Smooth muscle cell of the coronary artery (primary cell): ENCODE results near the gene DMXL1. TPM values are rescaled to one million over a fixed set of nuclear protein-coding genes. Genes with fewer than 3 reads are reported as not detected.

Experiments
- total RNA-seq: library from RNA; depleted of rRNA; stranded (reverse); fragments of >200 nt; gene quantifications from 2 replicates; pipeline ENCODE4 v1.2.3, GENCODE V29; 2014; ENCODE audit warnings: low replicate concordance

DMXL1 gene
- 19.4 and 24.1 TPM in 2 replicates for total RNA-seq

GRCh38 chr5:119070828-119071560, at the start of gene DMXL1:
TSS of gene DMXL1 (plus strand) at chr5:119071087. CDS start at chr5:119071570, 483 bp downstream.

Other genes with a start within 250 kb of the DMXL1 start
- 1.2 and 3.4 TPM in 2 replicates for gene DTWD2, start 82.5 kb upstream of the DMXL1 start, total RNA-seq